ENCODE measurements around the gene ARMC3. TPM values are rescaled to one million over a fixed set of nuclear protein-coding genes. Genes with fewer than 3 reads are reported as not detected.
"Not testable (repeated sequence)": the region's sequence is repeated elsewhere in the genome, so short reads cannot be mapped to it uniquely, and the experiment has no call there.

ARMC3 gene
- total RNA-seq, 2 experiments from 2014 or later = not detected

- H3K27ac Mint-ChIP-seq; DNase-seq; H3K4me1 Mint-ChIP-seq (ENCODE audit: low read depth); CTCF ChIA-PET; H3K36me3 Mint-ChIP-seq (ENCODE audit: low read depth); H3K4me3 Mint-ChIP-seq; H3K9me3 Mint-ChIP-seq (ENCODE audit: insufficient read depth); POLR2A ChIA-PET; ATAC-seq: not testable (repeated sequence)
- H3K27me3 Mint-ChIP-seq (ENCODE audit: low read depth) = peaks cover 15% of the 10 kb centered on the region
Measured at GRCh38 chr10:23072593-23072992, 144.7 kb downstream of the ARMC3 start.

GRCh38 chr10:23073527-23073926, 145.7 kb downstream of the ARMC3 start:
- no peak overlapping the region for H3K4me3 Mint-ChIP-seq
- CTCF ChIA-PET = no interaction called here
- peaks cover 21% of the 10 kb centered on the region for H3K27me3 Mint-ChIP-seq (ENCODE audit: low read depth)
- DNase-seq = no peak
- H3K36me3 Mint-ChIP-seq (ENCODE audit: low read depth) = no peaks in the 10 kb centered on the region
- no peaks in the 10 kb centered on the region for H3K9me3 Mint-ChIP-seq (ENCODE audit: insufficient read depth)
- no peak for ATAC-seq
- no peak overlapping the region for H3K27ac Mint-ChIP-seq
- POLR2A ChIA-PET = no interaction called here
- no peaks in the 10 kb centered on the region for H3K4me1 Mint-ChIP-seq (ENCODE audit: low read depth)

GRCh38 chr10:23075672-23076071, 147.8 kb downstream of the ARMC3 start:
- CTCF ChIA-PET = no interaction called here
- POLR2A ChIA-PET = no interaction called here
- H3K27ac Mint-ChIP-seq = no peak overlapping the region

GRCh38 chr10:23078114-23078513, 150.3 kb downstream of the ARMC3 start:
- Mint-ChIP-seq H3K27me3 (ENCODE audit: low read depth) (peaks cover 36% of the 10 kb centered on the region), H3K9me3 (ENCODE audit: insufficient read depth) (no peaks in the 10 kb centered on the region), H3K4me1 (ENCODE audit: low read depth) (no peaks in the 10 kb centered on the region), H3K36me3 (ENCODE audit: low read depth) (no peaks in the 10 kb centered on the region), H3K4me3 (no peak overlapping the region), H3K27ac (no peak overlapping the region)
- DNase-seq (no peak), ATAC-seq (no peak)
- POLR2A ChIA-PET = no interaction called here
- CTCF ChIA-PET = no interaction called here

More at GRCh38 chr10:23075672-23076071, 147.8 kb downstream of the ARMC3 start:
- ATAC-seq (no peak), DNase-seq (no peak)
- Mint-ChIP-seq H3K4me3 (no peak overlapping the region), H3K9me3 (ENCODE audit: insufficient read depth) (no peaks in the 10 kb centered on the region), H3K36me3 (ENCODE audit: low read depth) (no peaks in the 10 kb centered on the region), H3K27me3 (ENCODE audit: low read depth) (peaks cover 30% of the 10 kb centered on the region), H3K4me1 (ENCODE audit: low read depth) (no peaks in the 10 kb centered on the region)

GRCh38 chr10:23079700-23080099, 151.8 kb downstream of the ARMC3 start:
- no peak overlapping the region for H3K4me3 Mint-ChIP-seq
- CTCF ChIA-PET = no interaction called here
- POLR2A ChIA-PET = no interaction called here
- no peaks in the 10 kb centered on the region for H3K9me3 Mint-ChIP-seq (ENCODE audit: insufficient read depth)
- no peak overlapping the region for H3K27ac Mint-ChIP-seq
- no peak for DNase-seq
- H3K4me1 Mint-ChIP-seq (ENCODE audit: low read depth) = no peaks in the 10 kb centered on the region
- ATAC-seq = no peak
- H3K36me3 Mint-ChIP-seq (ENCODE audit: low read depth) = no peaks in the 10 kb centered on the region
- H3K27me3 Mint-ChIP-seq (ENCODE audit: low read depth) = peaks cover 34% of the 10 kb centered on the region

GRCh38 chr10:23080262-23080661, 152.4 kb downstream of the ARMC3 start:
- DNase-seq = no peak
- CTCF ChIA-PET = no interaction called here

GRCh38 chr10:23081221-23081750, 153.4 kb downstream of the ARMC3 start:
- Mint-ChIP-seq H3K27ac (no peak overlapping the region), H3K4me1 (ENCODE audit: low read depth) (no peaks in the 10 kb centered on the region), H3K36me3 (ENCODE audit: low read depth) (no peaks in the 10 kb centered on the region), H3K27me3 (ENCODE audit: low read depth) (peaks cover 37% of the 10 kb centered on the region), H3K4me3 (no peak overlapping the region), H3K9me3 (ENCODE audit: insufficient read depth) (no peaks in the 10 kb centered on the region)
- DNase-seq = no peak
- CTCF ChIA-PET = no interaction called here
- POLR2A ChIA-PET = no interaction called here
- ATAC-seq = no peak

More at GRCh38 chr10:23080262-23080661, 152.4 kb downstream of the ARMC3 start:
- H3K4me1 Mint-ChIP-seq (ENCODE audit: low read depth) = no peaks in the 10 kb centered on the region
- ATAC-seq = no peak
- H3K27me3 Mint-ChIP-seq (ENCODE audit: low read depth) = peaks cover 36% of the 10 kb centered on the region
- H3K36me3 Mint-ChIP-seq (ENCODE audit: low read depth) = no peaks in the 10 kb centered on the region
- no peak overlapping the region for H3K27ac Mint-ChIP-seq
- POLR2A ChIA-PET = no interaction called here
- no peaks in the 10 kb centered on the region for H3K9me3 Mint-ChIP-seq (ENCODE audit: insufficient read depth)
- no peak overlapping the region for H3K4me3 Mint-ChIP-seq

GRCh38 chr10:23081891-23082290, 154.0 kb downstream of the ARMC3 start:
- no peak overlapping the region for H3K27ac Mint-ChIP-seq
- no peak for ATAC-seq
- no peaks in the 10 kb centered on the region for H3K36me3 Mint-ChIP-seq (ENCODE audit: low read depth)
- ChIA-PET POLR2A (interaction anchor here (0.6 kb wide), 1 partner anchor 567 kb away, joined by 4 read pairs; no protein-coding TSS in a partner anchor), CTCF (no interaction called here)
- H3K4me1 Mint-ChIP-seq (ENCODE audit: low read depth) = no peaks in the 10 kb centered on the region
- H3K27me3 Mint-ChIP-seq (ENCODE audit: low read depth) = peaks cover 39% of the 10 kb centered on the region
- no peaks in the 10 kb centered on the region for H3K9me3 Mint-ChIP-seq (ENCODE audit: insufficient read depth)
- DNase-seq = no peak
- no peak overlapping the region for H3K4me3 Mint-ChIP-seq

Other genes starting within 250 kb of the ARMC3 start
- 100 to 1,000 TPM; 154 to 164 TPM for gene PIP4K2A, start 213.5 kb upstream of the ARMC3 start, total RNA-seq
- gene MSRB2, start 167.5 kb downstream of the ARMC3 start, total RNA-seq = 1 to 10 TPM; 7.8 to 9.7 TPM